Thoracic aorta (tissue), 2 donors: ENCODE results near the gene NEUROG2. TPM values are rescaled to one million over a fixed set of nuclear protein-coding genes. Genes with fewer than 3 reads are reported as not detected.
A peak's percentile ranks its signal among the peaks of the same experiment; 100 is the strongest.

Source experiments
- ATAC-seq: fragments of 150-250 bp; one replicate; pipeline ENCODE4 v1.8.0; 2017; ENCODE audit warnings: low read depth; ENCODE audit not compliant: insufficient number of reproducible peaks, low FRiP score
- DNase-seq: peaks from one replicate; pipeline ENCODE4 v3.0.0-alpha.2; 2020; ENCODE audit warnings: low spot score
- H3K27ac ChIP-seq, 2 donors: fragments of 200-600 bp; sonication (generic); 1 replicate in 1 of 2; 2 replicates in 1 of 2; pipeline ENCODE4 v1.5.1; 2016; ENCODE audit warnings: mild to moderate bottlenecking in 2 of 2, moderate library complexity in 2 of 2
- H3K27me3 ChIP-seq: fragments of 200-600 bp; sonication (generic); replicated peaks from 2 replicates; pipeline ENCODE4 v1.6.0; 2016; ENCODE audit warnings: mild to moderate bottlenecking; ENCODE audit not compliant: insufficient read depth
- H3K36me3 ChIP-seq: fragments of 200-600 bp; sonication (generic); one replicate; pipeline ENCODE4 v1.5.1; 2016
- H3K4me1 ChIP-seq, 2 donors: fragments of 200-600 bp; sonication (generic); 1 replicate in 1 of 2; 2 replicates in 1 of 2; pipeline versions ENCODE4 v1.5.1 to v1.6.0; 2016; ENCODE audit warnings: low read depth in 2 of 2, mild to moderate bottlenecking in 1 of 2; ENCODE audit not compliant: control insufficient read depth in 1 of 2
- H3K4me3 ChIP-seq: fragments of 200-600 bp; sonication (generic); 2 replicates; pipeline ENCODE4 v1.5.1; 2016; ENCODE audit warnings: mild to moderate bottlenecking
- H3K9me3 ChIP-seq: fragments of 200-600 bp; sonication (generic); 2 replicates; pipeline ENCODE4 v1.5.1; 2016
- CTCF ChIP-seq: fragments of 200-600 bp; sonication (generic); IDR thresholded peaks from one replicate; pipeline ENCODE4 v1.5.1; 2019; ENCODE audit warnings: antibody characterized with exemption
- total RNA-seq, 2 donors: library from RNA; depleted of rRNA; stranded (reverse); fragments of >200 nt; gene quantifications; one replicate each; pipeline versions ENCODE4 v1.1.0 to v1.2.3, GENCODE V29; 2016

NEUROG2 gene
- total RNA-seq, 2 donors from 2014 or later, result not detected

- no peak for TF ChIP-seq CTCF
- DNase-seq, result no peak
- Histone ChIP-seq H3K9me3 (no peaks in the 10 kb centered on the region), H3K27me3 (peaks cover 23% of the 10 kb centered on the region), H3K36me3 (no peaks in the 10 kb centered on the region), H3K27ac (no peak overlapping the region), H3K4me1 (peaks cover 8 to 28% of the 10 kb centered on the region in 2 donors), H3K4me3 (peak overlapping the region; percentile 83)
- no peak for ATAC-seq
Observed at GRCh38 chr4:112516471-112517066, 589 bp upstream of the NEUROG2 start.

- peak; percentile 20 for ATAC-seq
- no peak overlapping the region for H3K27ac ChIP-seq
- peaks cover 17 to 36% of the 10 kb centered on the region in 2 donors for H3K4me1 ChIP-seq
- TF ChIP-seq CTCF, result no peak
- H3K27me3 ChIP-seq, result peaks cover 15% of the 10 kb centered on the region
- DNase-seq, result no peak
- no peaks in the 10 kb centered on the region for H3K9me3 ChIP-seq
- no peaks in the 10 kb centered on the region for H3K36me3 ChIP-seq
- peak overlapping the region; percentile 83 for H3K4me3 ChIP-seq
Observed at GRCh38 chr4:112515198-112516065, 548 bp downstream of the NEUROG2 start.

DNA sequence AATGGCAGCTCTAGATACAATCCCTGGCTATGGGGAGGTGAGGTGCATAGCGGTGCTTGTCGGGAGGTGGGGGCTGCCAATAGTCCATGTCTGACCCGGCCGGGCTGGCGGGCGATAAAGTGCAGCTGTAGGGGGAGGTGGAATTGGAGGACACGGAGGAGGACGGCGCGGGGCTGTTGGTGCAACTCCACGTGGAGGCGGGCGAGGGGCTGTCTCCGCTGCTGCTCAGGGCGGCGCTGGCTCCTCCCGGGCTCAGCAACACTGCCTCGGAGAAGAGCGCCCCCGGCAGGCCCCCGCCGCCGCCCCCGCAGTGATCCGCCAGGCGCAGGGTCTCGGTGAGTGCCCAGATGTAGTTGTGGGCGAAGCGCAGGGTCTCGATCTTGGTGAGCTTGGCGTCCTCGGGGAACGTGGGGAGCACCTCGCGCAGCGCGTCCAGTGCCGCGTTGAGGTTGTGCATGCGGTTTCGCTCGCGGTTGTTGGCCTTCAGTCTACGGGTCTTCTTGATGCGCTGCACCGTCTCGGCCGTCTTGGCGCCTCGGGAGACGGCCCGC lies 1.3 kb downstream of the NEUROG2 start:
- H3K4me3 ChIP-seq, result peak overlapping the region; percentile 83
- ATAC-seq, result no peak
- no peaks in the 10 kb centered on the region for H3K9me3 ChIP-seq
- H3K27me3 ChIP-seq, result peaks cover 12% of the 10 kb centered on the region
- H3K36me3 ChIP-seq, result no peaks in the 10 kb centered on the region
- H3K27ac ChIP-seq, result peak overlapping the region in 1 of 2 donors; percentile 26
- H3K4me1 ChIP-seq, result peaks cover 21 to 43% of the 10 kb centered on the region in 2 donors
- no peak for TF ChIP-seq CTCF
- DNase-seq, result no peak

DNA sequence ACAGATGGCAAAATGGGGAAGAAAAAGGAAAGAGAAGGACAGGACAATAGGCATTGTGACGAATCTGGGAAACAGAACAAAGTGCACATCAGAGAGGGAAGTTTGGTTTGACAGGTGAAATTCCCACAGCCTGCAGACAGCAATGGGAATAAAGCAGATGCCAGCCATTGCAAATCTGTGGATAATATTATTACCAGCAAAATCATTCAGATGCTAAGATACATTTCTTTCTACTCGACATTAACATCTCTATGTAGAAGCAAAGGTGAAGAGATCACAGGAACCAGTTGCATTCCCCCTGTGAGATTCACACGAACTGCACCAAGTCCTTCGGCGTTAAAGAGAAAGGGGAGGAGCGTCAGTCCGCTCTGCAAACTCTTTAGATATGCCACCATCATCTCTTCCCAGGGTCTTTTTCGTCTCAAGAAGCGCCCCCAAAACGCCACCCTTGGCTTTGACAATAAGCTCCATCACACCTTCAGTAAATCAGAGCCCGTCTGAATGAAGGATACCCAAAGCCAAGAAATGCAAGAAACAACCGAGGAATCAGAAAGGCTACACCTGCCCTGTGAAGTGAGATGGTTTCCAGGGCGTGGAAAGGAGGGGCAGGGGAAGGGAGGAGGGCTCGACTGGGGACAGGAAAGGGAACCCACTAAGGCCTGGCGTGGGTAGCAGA lies 1.9 kb downstream of the NEUROG2 start:
- ATAC-seq (no peak), DNase-seq (no peak)
- TF ChIP-seq CTCF, result no peak
- Histone ChIP-seq H3K4me1 (peaks cover 27 to 49% of the 10 kb centered on the region in 2 donors), H3K9me3 (no peaks in the 10 kb centered on the region), H3K27me3 (peaks cover 10% of the 10 kb centered on the region), H3K4me3 (peak overlapping the region; percentile 83), H3K36me3 (no peaks in the 10 kb centered on the region), H3K27ac (peak overlapping the region in 1 of 2 donors; percentile 26)

- DNase-seq (no peak), ATAC-seq (no peak)
- H3K4me1 ChIP-seq, result peaks cover 22 to 46% of the 10 kb centered on the region in 2 donors
- no peak for TF ChIP-seq CTCF
- no peak overlapping the region for H3K4me3 ChIP-seq
- peaks cover 19% of the 10 kb centered on the region for H3K27me3 ChIP-seq
- no peaks in the 10 kb centered on the region for H3K9me3 ChIP-seq
- H3K27ac ChIP-seq, result no peak overlapping the region
- no peaks in the 10 kb centered on the region for H3K36me3 ChIP-seq
Observed at GRCh38 chr4:112511803-112512118, 4.2 kb downstream of the NEUROG2 start.
